HG03095 (cell line): ENCODE data around the gene AGBL4.

Source experiments
- ATAC-seq: cut with Tn5 transposase; IDR thresholded peaks from one replicate; pipeline ENCODE4 v1.9.1; 2021; ENCODE audit warnings: moderate library complexity; ENCODE audit not compliant: unreplicated experiment

AGBL4 gene

GRCh38 chr1:48948562-48948961 is 1075.2 kb downstream of the AGBL4 start:
- no peak for ATAC-seq

GRCh38 chr1:48947761-48948537 is 1075.8 kb downstream of the AGBL4 start:
- no peak for ATAC-seq

GRCh38 chr1:48946070-48946469 is 1077.7 kb downstream of the AGBL4 start:
- no peak for ATAC-seq

GRCh38 chr1:48944811-48945210 is 1078.9 kb downstream of the AGBL4 start:
- ATAC-seq, result no peak

GRCh38 chr1:48943826-48944225 is 1079.9 kb downstream of the AGBL4 start:
- no peak for ATAC-seq

GRCh38 chr1:48943393-48943792 is 1080.4 kb downstream of the AGBL4 start:
- no peak for ATAC-seq

GRCh38 chr1:48940962-48941732 is 1082.6 kb downstream of the AGBL4 start:
- ATAC-seq, result no peak

GRCh38 chr1:48940354-48940753 is 1083.4 kb downstream of the AGBL4 start:
- no peak for ATAC-seq

GRCh38 chr1:48939828-48940227 is 1083.9 kb downstream of the AGBL4 start:
- ATAC-seq, result no peak

- no peak for ATAC-seq
These were observed 1084.7 kb downstream of the AGBL4 start for GRCh38 chr1:48939042-48939441.

- ATAC-seq, result no peak
These were observed 1086.0 kb downstream of the AGBL4 start for GRCh38 chr1:48937732-48938131.

- no peak for ATAC-seq
These were observed 1087.3 kb downstream of the AGBL4 start for GRCh38 chr1:48936436-48936835.

GRCh38 chr1:48932366-48932765 is 1091.4 kb downstream of the AGBL4 start:
- no peak for ATAC-seq

GRCh38 chr1:48931506-48932192 is 1092.1 kb downstream of the AGBL4 start:
- no peak for ATAC-seq

- ATAC-seq, result no peak
These were observed 1093.7 kb downstream of the AGBL4 start for GRCh38 chr1:48930011-48930410.

- no peak for ATAC-seq
These were observed 1099.7 kb downstream of the AGBL4 start for GRCh38 chr1:48924099-48924498.

- no peak for ATAC-seq
These were observed 1100.6 kb downstream of the AGBL4 start for GRCh38 chr1:48923116-48923515.

GRCh38 chr1:48920851-48921250 is 1102.9 kb downstream of the AGBL4 start:
- ATAC-seq, result no peak

GRCh38 chr1:48917901-48918603 is 1105.7 kb downstream of the AGBL4 start:
- ATAC-seq, result no peak

GRCh38 chr1:48917070-48917454 is 1106.7 kb downstream of the AGBL4 start:
- ATAC-seq, result no peak
